ENCODE results near the gene TPCN1. TPM values are rescaled to one million over a fixed set of nuclear protein-coding genes. Genes with fewer than 3 reads are reported as not detected.

TPCN1 gene
- total RNA-seq, 1 experiment from 2014 or later: 13.5 TPM

DNA sequence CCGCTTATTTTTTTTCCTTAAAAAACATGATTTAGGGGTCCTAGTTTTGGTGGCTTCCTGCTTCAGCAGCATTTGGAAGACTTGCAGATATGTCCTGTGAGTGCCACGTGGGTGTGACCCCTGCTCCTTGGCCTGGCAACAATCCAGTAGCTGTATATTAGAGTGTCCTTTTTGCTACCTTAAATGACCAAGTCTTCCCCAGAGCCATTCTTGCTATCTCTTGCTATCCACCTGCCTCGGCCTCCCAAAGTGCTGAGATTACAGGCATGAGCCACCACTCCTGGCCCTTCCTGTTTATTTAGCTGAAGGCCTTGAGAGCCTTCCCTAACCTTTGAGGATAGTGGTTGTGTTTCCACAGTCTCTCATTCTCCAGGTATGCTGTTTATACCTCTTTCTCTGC is 17.0 kb downstream of the TPCN1 start:
- Histone ChIP-seq H3K23ac (ENCODE audit: insufficient read length, low read depth, low read length) (no peak overlapping the region), H3K79me2 (ENCODE audit: insufficient read depth, low read length) (no peaks in the 10 kb centered on the region), H3K14ac (ENCODE audit: insufficient read depth, low read length) (no peak overlapping the region), H3K79me1 (ENCODE audit: insufficient read depth, low read depth, low read length, poor library complexity, severe bottlenecking) (no peaks in the 10 kb centered on the region), H3K18ac (ENCODE audit: insufficient read length, low read depth, low read length) (no peak overlapping the region), H4K5ac (ENCODE audit: insufficient read length, low read depth, low read length) (no peak overlapping the region), H2AFZ (ENCODE audit: low read length) (no peak overlapping the region), H4K8ac (replicated peaks; ENCODE audit: insufficient read length, low read depth, low read length) (no peak overlapping the region), H3K9me3 (ENCODE audit: control insufficient read depth, low read depth, low read length) (no peaks in the 10 kb centered on the region), H4K91ac (ENCODE audit: insufficient read length, low read depth, low read length) (no peak overlapping the region), H2BK20ac (ENCODE audit: low read depth, low read length, poor library complexity, severe bottlenecking) (no peak overlapping the region), H2BK15ac (ENCODE audit: low read depth, low read length) (no peak overlapping the region), H3K4me2 (ENCODE audit: insufficient read depth, insufficient read length, low read length) (no peak overlapping the region), H3K56ac (ENCODE audit: insufficient read length, low read depth, low read length) (no peak overlapping the region), H2BK5ac (ENCODE audit: insufficient read length, low read length) (no peak overlapping the region), H3K27me3 (ENCODE audit: insufficient read depth, low read length) (no peaks in the 10 kb centered on the region), H4K20me1 (ENCODE audit: control insufficient read depth, insufficient read depth, insufficient read length) (no peaks in the 10 kb centered on the region), H3K23me2 (ENCODE audit: insufficient read length, low read depth, low read length, poor library complexity, severe bottlenecking) (no peaks in the 10 kb centered on the region), H2AK5ac (ENCODE audit: insufficient read length, low read length) (no peak overlapping the region), H2BK12ac (ENCODE audit: insufficient read length, low read depth, low read length) (no peak overlapping the region), H3T11ph (ENCODE audit: low read length) (no peak overlapping the region), H3K4me1 (ENCODE audit: insufficient read depth, low read length) (peaks cover 1% of the 10 kb centered on the region; the same call in 1 of the 2 replicates), H3K9ac (ENCODE audit: extremely low read depth, insufficient read length, low read length) (no peak overlapping the region), H3K4ac (ENCODE audit: low read depth, low read length) (no peak overlapping the region), H2BK120ac (ENCODE audit: low read depth, low read length, poor library complexity, severe bottlenecking) (no peak overlapping the region), H3K27ac (ENCODE audit: insufficient read length, low read depth, low read length) (no peak overlapping the region)
- Mint-ChIP-seq H3K27me3 (ENCODE audit: low read depth) (no peaks in the 10 kb centered on the region), H3K4me3 (no peak overlapping the region), H3K9me3 (no peaks in the 10 kb centered on the region; a peak in 1 of 5 replicates), H3K4me1 (peaks cover 18 to 21% of the 10 kb centered on the region in 2 experiments), H3K27ac (no peak overlapping the region), H3K36me3 (ENCODE audit: insufficient read depth in 1 of 3, low read depth in 3 of 3) (peaks cover 11 to 19% (median 12%) of the 10 kb centered on the region in 3 experiments; a peak in 6 of 7 replicates)
- no peak for DNase-seq
- no CpG with 5 or more reads among the region's 3 CpGs for WGBS (ENCODE audit: extremely low coverage, insufficient read length, low lambda C conversion rate)
- TF ChIP-seq, protein P1, sequence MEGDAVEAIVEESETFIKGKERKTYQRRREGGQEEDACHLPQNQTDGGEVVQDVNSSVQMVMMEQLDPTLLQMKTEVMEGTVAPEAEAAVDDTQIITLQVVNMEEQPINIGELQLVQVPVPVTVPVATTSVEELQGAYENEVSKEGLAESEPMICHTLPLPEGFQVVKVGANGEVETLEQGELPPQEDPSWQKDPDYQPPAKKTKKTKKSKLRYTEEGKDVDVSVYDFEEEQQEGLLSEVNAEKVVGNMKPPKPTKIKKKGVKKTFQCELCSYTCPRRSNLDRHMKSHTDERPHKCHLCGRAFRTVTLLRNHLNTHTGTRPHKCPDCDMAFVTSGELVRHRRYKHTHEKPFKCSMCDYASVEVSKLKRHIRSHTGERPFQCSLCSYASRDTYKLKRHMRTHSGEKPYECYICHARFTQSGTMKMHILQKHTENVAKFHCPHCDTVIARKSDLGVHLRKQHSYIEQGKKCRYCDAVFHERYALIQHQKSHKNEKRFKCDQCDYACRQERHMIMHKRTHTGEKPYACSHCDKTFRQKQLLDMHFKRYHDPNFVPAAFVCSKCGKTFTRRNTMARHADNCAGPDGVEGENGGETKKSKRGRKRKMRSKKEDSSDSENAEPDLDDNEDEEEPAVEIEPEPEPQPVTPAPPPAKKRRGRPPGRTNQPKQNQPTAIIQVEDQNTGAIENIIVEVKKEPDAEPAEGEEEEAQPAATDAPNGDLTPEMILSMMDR (conservative IDR thresholded peaks at IDR 0.05): no peak

All from H9 (cell line).